AG04449 (cell line): Measurements from ENCODE around the gene S1PR1.
"Not testable (repeated sequence)": the region's sequence is repeated elsewhere in the genome, so short reads cannot be mapped to it uniquely, and the experiment has no call there.

Experiments used
- CTCF ChIA-PET: fragments of 350-600 bp; formaldehyde crosslinking; extraction: SDS; loops from one replicate; lab custom pipeline; 2021; ENCODE audit warnings: antibody characterized with exemption; lab: Yijun Ruan, JAX
- POLR2A ChIA-PET: fragments of 400-600, 350-600 bp; formaldehyde crosslinking; extraction: SDS; loops from one replicate; lab custom pipeline; 2020; ENCODE audit warnings: antibody characterized with exemption, inconsistent platforms; lab: Yijun Ruan, JAX
- DNase-seq: peaks from one replicate; pipeline ENCODE4 v3.0.0-alpha.2; 2010; ENCODE audit warnings: low read depth, low spot score
- H3K4me3 ChIP-seq: 2 replicates; pipeline ENCODE4 v1.5.1; 2011; ENCODE audit warnings: low read depth, mild to moderate bottlenecking, control low read depth, low read length
- TF ChIP-seq, protein P1 (sequence below): IDR thresholded peaks from one replicate; pipeline ENCODE4 v1.5.1; 2011; ENCODE audit warnings: mild to moderate bottlenecking, moderate library complexity, low read length, control low read depth, inconsistent platforms; ENCODE audit not compliant: insufficient read depth; ENCODE audit errors: missing control alignments

The S1PR1 gene

DNA sequence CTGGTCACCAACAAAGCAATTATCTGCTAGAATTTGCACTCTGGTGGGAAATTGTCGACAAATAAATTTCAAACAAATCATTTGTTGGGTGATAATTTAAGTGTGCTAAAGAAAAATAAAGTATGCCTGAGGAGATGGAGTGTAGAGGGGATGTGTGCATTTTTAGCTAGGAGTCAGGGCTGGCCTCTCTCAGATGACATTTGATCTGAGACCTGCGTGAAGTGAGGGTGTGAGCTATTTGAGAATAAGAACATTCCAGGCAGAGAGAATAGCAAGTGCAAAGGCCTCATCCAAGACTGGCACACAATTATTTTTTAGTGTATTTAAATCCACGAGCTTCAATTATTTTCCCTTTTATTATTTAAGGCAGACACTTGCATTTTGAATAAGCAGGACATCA lies 19.7 kb upstream of the S1PR1 start:
- no peak for DNase-seq
- ChIA-PET POLR2A (interaction anchor here (1.1 kb wide), 1 partner anchor 17 kb away, joined by 3 read pairs; no protein-coding TSS in a partner anchor), CTCF (interaction anchor here (0.8 kb wide), 1 partner anchor 27 kb away, joined by 3 read pairs; no protein-coding TSS in a partner anchor)
- H3K4me3 ChIP-seq, result no peak overlapping the region
- TF ChIP-seq, protein P1, sequence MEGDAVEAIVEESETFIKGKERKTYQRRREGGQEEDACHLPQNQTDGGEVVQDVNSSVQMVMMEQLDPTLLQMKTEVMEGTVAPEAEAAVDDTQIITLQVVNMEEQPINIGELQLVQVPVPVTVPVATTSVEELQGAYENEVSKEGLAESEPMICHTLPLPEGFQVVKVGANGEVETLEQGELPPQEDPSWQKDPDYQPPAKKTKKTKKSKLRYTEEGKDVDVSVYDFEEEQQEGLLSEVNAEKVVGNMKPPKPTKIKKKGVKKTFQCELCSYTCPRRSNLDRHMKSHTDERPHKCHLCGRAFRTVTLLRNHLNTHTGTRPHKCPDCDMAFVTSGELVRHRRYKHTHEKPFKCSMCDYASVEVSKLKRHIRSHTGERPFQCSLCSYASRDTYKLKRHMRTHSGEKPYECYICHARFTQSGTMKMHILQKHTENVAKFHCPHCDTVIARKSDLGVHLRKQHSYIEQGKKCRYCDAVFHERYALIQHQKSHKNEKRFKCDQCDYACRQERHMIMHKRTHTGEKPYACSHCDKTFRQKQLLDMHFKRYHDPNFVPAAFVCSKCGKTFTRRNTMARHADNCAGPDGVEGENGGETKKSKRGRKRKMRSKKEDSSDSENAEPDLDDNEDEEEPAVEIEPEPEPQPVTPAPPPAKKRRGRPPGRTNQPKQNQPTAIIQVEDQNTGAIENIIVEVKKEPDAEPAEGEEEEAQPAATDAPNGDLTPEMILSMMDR, result no peak

GRCh38 chr1:101218968-101219367 lies 17.9 kb upstream of the S1PR1 start:
- POLR2A ChIA-PET, DNase-seq, CTCF ChIA-PET, H3K4me3 ChIP-seq: not testable (repeated sequence)

GRCh38 chr1:101219924-101220870 lies 16.6 kb upstream of the S1PR1 start:
- CTCF ChIA-PET, result interaction anchor here (1.2 kb wide), 1 partner anchor 18 kb away, joined by 4 read pairs; no protein-coding TSS in a partner anchor
- POLR2A ChIA-PET, result no interaction called here
- no peak overlapping the region for H3K4me3 ChIP-seq
- TF ChIP-seq, protein P1, result no peak
- no peak for DNase-seq

DNA sequence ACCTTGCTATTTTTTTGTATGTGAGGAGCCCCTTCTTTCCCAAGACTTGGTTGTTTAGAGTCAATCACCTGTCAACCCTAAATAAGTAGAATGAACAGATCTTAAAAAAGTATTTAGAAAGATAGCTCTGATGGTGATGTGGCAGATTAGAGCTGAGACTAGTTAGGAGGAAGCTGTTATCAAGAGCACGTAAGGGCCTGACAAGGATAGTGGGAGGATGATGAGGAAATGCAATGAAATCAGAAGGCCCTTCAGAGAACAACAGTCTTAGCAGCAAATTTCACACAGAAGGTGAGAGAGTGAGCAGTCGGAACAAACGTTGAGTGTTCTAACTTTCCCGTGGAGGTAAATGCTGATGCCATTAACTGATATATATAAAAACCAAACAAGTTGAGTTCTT lies 15.9 kb upstream of the S1PR1 start:
- ChIA-PET CTCF (interaction anchor here (1.2 kb wide), 1 partner anchor 18 kb away, joined by 4 read pairs; no protein-coding TSS in a partner anchor), POLR2A (no interaction called here)
- no peak for DNase-seq
- TF ChIP-seq, protein P1, result no peak
- no peak overlapping the region for H3K4me3 ChIP-seq

- ChIA-PET CTCF (interaction anchor here (0.9 to 1.2 kb wide), 2 partner anchors 17 to 59 kb away, joined by 3 read pairs; no protein-coding TSS in a partner anchor), POLR2A (no interaction called here)
- TF ChIP-seq, protein P1, result no peak
- H3K4me3 ChIP-seq, result no peak overlapping the region
- no peak for DNase-seq
These were observed 14.8 kb upstream of the S1PR1 start for GRCh38 chr1:101221945-101222429.

DNA sequence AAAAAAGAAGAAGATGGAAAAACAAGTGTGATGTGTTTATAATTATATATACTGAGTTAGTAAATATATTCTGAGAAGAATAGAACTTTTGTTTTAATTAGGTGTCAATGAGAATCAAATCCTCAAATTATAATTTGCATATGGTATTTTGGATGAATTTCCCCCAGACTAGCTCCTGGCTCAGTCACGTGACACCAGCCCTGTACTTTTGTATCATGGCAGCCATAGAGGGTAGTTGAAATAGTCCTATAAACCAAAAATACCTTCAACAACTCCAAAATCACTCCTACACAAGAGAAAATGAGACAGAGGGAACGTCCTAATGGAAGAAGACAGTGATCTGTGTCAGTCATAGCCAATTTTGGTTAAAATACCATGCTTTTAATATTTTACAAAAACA lies 9.0 kb upstream of the S1PR1 start:
- POLR2A ChIA-PET, result no interaction called here
- TF ChIP-seq, protein P1, result no peak
- CTCF ChIA-PET, result interaction anchor here (0.8 to 4.1 kb wide), 3 partner anchors 8 to 261 kb away, joined by 3 to 19 read pairs (median 5); no protein-coding TSS in a partner anchor
- DNase-seq, result no peak
- no peak overlapping the region for H3K4me3 ChIP-seq
